Mucosa of descending colon (tissue), 3 donors: ENCODE data around the gene RILPL2. TPM values are rescaled to one million over a fixed set of nuclear protein-coding genes. Genes with fewer than 3 reads are reported as not detected.

Experiments
- ATAC-seq: fragments of 200-7000 bp; cut with Tn5 transposase; one replicate; pipeline ENCODE4 v1.9.1; 2020; ENCODE audit warnings: mild to moderate bottlenecking, moderate library complexity
- DNase-seq, 3 donors: peaks; one replicate each; pipeline ENCODE4 v3.0.0-alpha.2; 2020
- H3K36me3 ChIP-seq: fragments of 200-600 bp; one replicate; pipeline ENCODE4 v1.8.0; 2021; ENCODE audit warnings: low read depth, mild to moderate bottlenecking
- H3K4me1 ChIP-seq: fragments of 200-600 bp; one replicate; pipeline ENCODE4 v1.8.0; 2021; ENCODE audit warnings: low read depth, mild to moderate bottlenecking
- H3K4me3 ChIP-seq: fragments of 200-600 bp; one replicate; pipeline ENCODE4 v1.8.0; 2021; ENCODE audit warnings: mild to moderate bottlenecking
- H3K9me3 ChIP-seq: fragments of 200-600 bp; one replicate; pipeline ENCODE4 v1.8.0; 2021; ENCODE audit warnings: mild to moderate bottlenecking
- intact Hi-C, 2 donors: fragments of 100-400 bp; cut with DNase I in 1 of 2; cut with micrococcal nuclease in 1 of 2; formaldehyde crosslinking; loops; one replicate each; pipeline versions ENCODE4 v1.11.0 to v1.11.1; 2022; cut with DNase I, micrococcal nuclease
- total RNA-seq, 3 donors: library from RNA; stranded (reverse); fragmentation: NEBNext Ultra II Directional in 2 of 3; extraction: Animal tissue kit (Norgen Biotek cat#: 25700) in 2 of 3; gene quantifications; one replicate each; pipeline versions ENCODE4 v1.2.1 to v1.2.4, GENCODE V29; 2021 to 2023
- TF ChIP-seq, protein P1 (sequence below): fragments of 200-600 bp; IDR thresholded peaks from one replicate; pipeline ENCODE4 v1.8.0; 2022; ENCODE audit warnings: antibody characterized with exemption, mild to moderate bottlenecking
- donor health status: DM: no; HTN: no; CAD: no; lungs with moderate emphysema.
- donor health status: DM: no; HTN: no; CAD: no.
- donor health status: DM: no; HTN: yes; CAD: no.

The RILPL2 gene
- total RNA-seq, 3 donors from 2014 or later, result 0.72 to 4.3 (median 1.6) TPM

DNA sequence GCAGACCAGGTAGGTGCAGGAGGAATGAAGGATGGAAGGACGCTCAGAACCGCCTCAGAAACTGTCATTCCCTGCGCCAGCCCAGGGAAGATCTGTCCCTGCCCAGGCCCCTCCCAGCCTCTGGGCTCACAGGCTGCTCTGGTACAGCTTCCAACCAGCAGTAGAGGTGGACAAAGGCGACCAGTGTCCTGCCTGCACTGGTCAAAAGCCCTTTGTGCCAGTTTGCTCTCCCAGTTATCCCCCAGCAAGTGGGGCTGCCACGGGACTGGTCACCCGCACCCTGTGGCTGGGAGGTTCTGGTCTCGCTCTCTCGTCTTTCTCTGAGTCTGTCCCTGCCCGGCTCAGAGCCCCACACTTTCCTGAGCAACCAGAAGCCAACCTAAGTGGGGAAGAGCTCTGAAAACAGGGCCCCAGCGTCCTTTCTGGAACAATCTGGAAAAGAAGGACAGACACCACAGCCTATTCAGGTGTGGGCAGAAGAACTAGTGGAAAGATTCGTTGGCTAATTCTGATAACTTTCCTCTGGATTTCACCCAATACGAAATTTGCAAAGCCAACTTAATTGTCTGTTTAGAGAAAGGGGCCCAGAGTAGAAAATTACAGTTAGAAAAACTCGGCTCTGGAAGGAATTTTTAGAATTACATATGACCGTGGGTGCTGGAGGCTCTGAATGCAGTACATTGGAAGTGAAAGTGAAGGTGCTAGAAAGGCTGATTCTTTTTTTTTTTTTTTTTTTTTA is 43.1 kb upstream of the RILPL2 start:
- no peak overlapping the region for H3K4me3 ChIP-seq

DNA sequence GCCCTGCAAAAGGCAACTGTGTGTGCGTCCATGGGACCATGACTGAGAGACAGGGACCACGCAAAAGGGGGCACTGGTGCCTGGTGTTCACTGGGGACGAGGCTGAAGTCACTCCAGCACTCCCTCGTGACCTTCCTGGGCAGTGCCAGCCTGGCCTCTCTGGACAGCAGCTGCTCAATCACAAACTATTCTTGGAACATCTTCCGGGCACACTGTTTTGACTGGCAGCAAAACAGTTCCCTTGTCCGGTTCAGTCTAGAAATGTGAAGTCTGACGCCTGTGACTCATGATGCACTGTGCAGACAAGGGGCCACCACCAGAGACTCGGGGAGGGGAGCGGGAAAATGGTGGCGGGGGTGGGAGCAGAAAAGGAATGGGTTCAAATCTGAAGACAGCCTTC is 42.3 kb upstream of the RILPL2 start:
- intact Hi-C loops, result no loop called here
- Histone ChIP-seq H3K9me3 (no peaks in the 10 kb centered on the region), H3K4me3 (no peak overlapping the region), H3K36me3 (no peaks in the 10 kb centered on the region), H3K4me1 (no peaks in the 10 kb centered on the region)
- no peak for DNase-seq
- ATAC-seq, result no peak
- TF ChIP-seq, protein P1, sequence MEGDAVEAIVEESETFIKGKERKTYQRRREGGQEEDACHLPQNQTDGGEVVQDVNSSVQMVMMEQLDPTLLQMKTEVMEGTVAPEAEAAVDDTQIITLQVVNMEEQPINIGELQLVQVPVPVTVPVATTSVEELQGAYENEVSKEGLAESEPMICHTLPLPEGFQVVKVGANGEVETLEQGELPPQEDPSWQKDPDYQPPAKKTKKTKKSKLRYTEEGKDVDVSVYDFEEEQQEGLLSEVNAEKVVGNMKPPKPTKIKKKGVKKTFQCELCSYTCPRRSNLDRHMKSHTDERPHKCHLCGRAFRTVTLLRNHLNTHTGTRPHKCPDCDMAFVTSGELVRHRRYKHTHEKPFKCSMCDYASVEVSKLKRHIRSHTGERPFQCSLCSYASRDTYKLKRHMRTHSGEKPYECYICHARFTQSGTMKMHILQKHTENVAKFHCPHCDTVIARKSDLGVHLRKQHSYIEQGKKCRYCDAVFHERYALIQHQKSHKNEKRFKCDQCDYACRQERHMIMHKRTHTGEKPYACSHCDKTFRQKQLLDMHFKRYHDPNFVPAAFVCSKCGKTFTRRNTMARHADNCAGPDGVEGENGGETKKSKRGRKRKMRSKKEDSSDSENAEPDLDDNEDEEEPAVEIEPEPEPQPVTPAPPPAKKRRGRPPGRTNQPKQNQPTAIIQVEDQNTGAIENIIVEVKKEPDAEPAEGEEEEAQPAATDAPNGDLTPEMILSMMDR, result no peak

More for the DNA sequence above, 43.1 kb upstream of the RILPL2 start:
- DNase-seq (no peak), ATAC-seq (no peak)
- no peaks in the 10 kb centered on the region for H3K4me1 ChIP-seq
- TF ChIP-seq, protein P1, result no peak
- H3K9me3 ChIP-seq, result no peaks in the 10 kb centered on the region
- intact Hi-C loops, result no loop called here
- H3K36me3 ChIP-seq, result no peaks in the 10 kb centered on the region

DNA sequence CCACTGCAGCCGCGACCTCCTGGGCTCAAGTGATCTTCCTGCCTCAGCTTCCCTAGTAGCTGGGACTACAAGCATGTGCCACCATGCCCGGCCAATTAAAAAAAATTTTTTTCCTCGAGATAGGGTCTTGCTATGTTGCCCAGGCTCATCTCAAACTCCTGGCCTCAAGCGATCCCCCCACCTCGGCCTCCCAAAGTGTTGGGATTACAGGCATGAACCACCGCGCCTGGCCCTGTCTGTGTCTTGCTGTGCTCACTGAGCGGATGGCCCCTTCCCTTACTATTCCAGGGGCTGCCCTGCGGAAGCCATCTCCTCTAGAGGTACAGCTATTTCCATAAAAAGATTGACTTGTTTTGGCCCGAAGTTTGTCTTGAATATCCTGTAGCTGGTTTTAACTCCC is 41.6 kb upstream of the RILPL2 start:
- H3K4me3 ChIP-seq, result no peak overlapping the region
- H3K9me3 ChIP-seq, result no peaks in the 10 kb centered on the region
- no peak for DNase-seq
- ATAC-seq, result no peak
- no peaks in the 10 kb centered on the region for H3K36me3 ChIP-seq
- TF ChIP-seq, protein P1, result no peak
- no peaks in the 10 kb centered on the region for H3K4me1 ChIP-seq
- intact Hi-C loops, result no loop called here

DNA sequence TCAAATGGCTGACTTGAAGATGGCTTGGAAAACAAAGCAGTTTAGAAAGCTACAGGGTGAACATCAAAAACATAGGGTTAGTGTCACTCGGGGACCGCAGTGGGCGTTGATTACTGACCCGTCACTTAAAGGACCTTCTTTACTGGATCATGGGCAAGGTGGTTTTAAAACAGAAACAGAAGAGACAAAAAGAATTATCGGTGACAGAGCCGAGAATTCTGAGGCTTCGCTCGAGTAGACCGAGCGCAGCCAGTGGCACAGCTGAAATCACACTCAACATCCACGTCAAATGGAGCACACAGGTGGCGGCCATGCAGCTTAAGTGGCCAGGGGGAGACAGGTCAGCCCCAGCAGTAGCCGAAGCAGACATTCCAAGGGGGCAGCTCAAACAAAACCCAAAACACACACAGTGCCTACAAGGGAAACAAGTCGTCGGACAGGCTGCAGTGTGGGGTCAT is 38.8 kb upstream of the RILPL2 start:
- TF ChIP-seq, protein P1, result no peak
- H3K4me3 ChIP-seq, result no peak overlapping the region
- intact Hi-C loops, result no loop called here
- no peaks in the 10 kb centered on the region for H3K36me3 ChIP-seq
- ATAC-seq (no peak), DNase-seq (no peak)
- H3K9me3 ChIP-seq, result no peaks in the 10 kb centered on the region
- no peaks in the 10 kb centered on the region for H3K4me1 ChIP-seq

DNA sequence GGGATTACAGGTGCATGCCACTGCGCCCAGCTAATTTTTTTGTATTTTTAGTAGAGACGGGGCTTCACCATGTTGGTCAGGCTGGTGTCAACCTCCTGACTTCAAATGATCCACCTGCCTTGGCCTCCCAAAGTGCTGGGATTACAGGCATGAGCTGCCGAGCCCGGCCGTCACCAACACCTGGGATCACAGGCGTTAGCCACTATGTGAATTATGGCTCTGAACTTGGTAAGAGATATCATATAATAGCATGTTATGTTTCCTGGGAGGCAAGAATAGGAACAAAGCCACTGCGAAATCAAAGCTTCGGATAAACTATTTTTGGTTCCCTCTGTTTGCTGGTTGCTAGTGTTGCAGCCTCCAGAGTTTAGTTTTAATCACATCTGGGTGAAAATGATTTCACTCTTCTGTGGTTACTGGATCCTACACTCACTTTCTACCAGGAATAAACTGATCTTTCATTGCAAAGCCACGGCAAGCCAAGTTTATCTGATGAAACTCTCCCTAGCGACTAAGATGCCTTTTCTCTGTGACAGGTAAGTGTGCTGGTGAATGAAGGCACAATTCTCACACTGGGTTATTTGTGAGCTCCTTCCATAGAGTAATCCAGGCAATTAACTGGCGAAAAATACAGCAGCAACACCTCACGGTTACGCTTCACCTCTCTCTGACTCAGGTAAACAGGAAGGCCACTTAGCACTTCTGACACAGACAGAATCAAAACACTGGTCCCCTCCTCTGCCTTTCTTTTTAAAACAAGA is 38.2 kb upstream of the RILPL2 start:
- ATAC-seq (peak; percentile 35), DNase-seq (no peak)
- Histone ChIP-seq H3K36me3 (no peaks in the 10 kb centered on the region), H3K4me3 (no peak overlapping the region), H3K9me3 (no peaks in the 10 kb centered on the region), H3K4me1 (no peaks in the 10 kb centered on the region)
- TF ChIP-seq, protein P1, result no peak
- intact Hi-C loops, result no loop called here
